GM21737 (cell line): ENCODE measurements around the gene CTAGE1.
"Not testable (repeated sequence)": the region's sequence is repeated elsewhere in the genome, so short reads cannot be mapped to it uniquely, and the experiment has no call there.

Source experiments
- ATAC-seq: cut with Tn5 transposase; IDR thresholded peaks from one replicate; pipeline ENCODE4 v1.9.1; 2021; ENCODE audit warnings: mild to moderate bottlenecking, moderate library complexity; ENCODE audit not compliant: unreplicated experiment

CTAGE1 gene

GRCh38 chr18:22393164-22393563, 24.6 kb downstream of the CTAGE1 start:
- ATAC-seq: not testable (repeated sequence)

GRCh38 chr18:22391407-22392345, 26.0 kb downstream of the CTAGE1 start:
- no peak for ATAC-seq

GRCh38 chr18:22387787-22388186, 29.9 kb downstream of the CTAGE1 start:
- ATAC-seq: no peak

GRCh38 chr18:22387364-22387763, 30.4 kb downstream of the CTAGE1 start:
- ATAC-seq: no peak

GRCh38 chr18:22385718-22386117, 32.0 kb downstream of the CTAGE1 start:
- no peak for ATAC-seq

GRCh38 chr18:22378672-22379282, 38.9 kb downstream of the CTAGE1 start:
- no peak for ATAC-seq

- no peak for ATAC-seq
These were observed 39.9 kb downstream of the CTAGE1 start for GRCh38 chr18:22377769-22378168.

- no peak for ATAC-seq
These were observed 47.3 kb downstream of the CTAGE1 start for GRCh38 chr18:22370414-22370813.

GRCh38 chr18:22368021-22368420, 49.7 kb downstream of the CTAGE1 start:
- ATAC-seq: no peak

- no peak for ATAC-seq
These were observed 50.4 kb downstream of the CTAGE1 start for GRCh38 chr18:22367303-22367702.

GRCh38 chr18:22363867-22364463, 53.8 kb downstream of the CTAGE1 start:
- no peak for ATAC-seq
